NCI-H2107 (cell line): ENCODE data around the gene BTRC.
"Not testable (repeated sequence)": the region's sequence is repeated elsewhere in the genome, so short reads cannot be mapped to it uniquely, and the experiment has no call there.

Source experiments
- DNase-seq: peaks from one replicate; lab custom pipeline; 2025; lab: John Stamatoyannopoulos, UW

Gene BTRC

GRCh38 chr10:101353692-101354327 is at the start of gene BTRC:
BTRC (plus strand) TSS chr10:101354165; CDS start chr10:101354181, 16 bp downstream.
- peak; percentile 88 for DNase-seq

- DNase-seq: no peak
These were observed 49.6 kb upstream of the BTRC start for GRCh38 chr10:101304316-101304715.

- no peak for DNase-seq
These were observed 48.4 kb upstream of the BTRC start for GRCh38 chr10:101305320-101306241.

- DNase-seq: no peak
These were observed 45.9 kb upstream of the BTRC start for GRCh38 chr10:101308051-101308450.

GRCh38 chr10:101310529-101311184 is 43.3 kb upstream of the BTRC start:
- no peak for DNase-seq

GRCh38 chr10:101311185-101312066 is 42.5 kb upstream of the BTRC start:
- DNase-seq: no peak

GRCh38 chr10:101319241-101319915 is 34.6 kb upstream of the BTRC start:
- DNase-seq: no peak

- no peak for DNase-seq
These were observed 32.9 kb upstream of the BTRC start for GRCh38 chr10:101321073-101321472.

- no peak for DNase-seq
These were observed 31.5 kb upstream of the BTRC start for GRCh38 chr10:101322266-101323108.

GRCh38 chr10:101323495-101323894 is 30.5 kb upstream of the BTRC start:
- DNase-seq: no peak

GRCh38 chr10:101327454-101327853 is 26.5 kb upstream of the BTRC start:
- DNase-seq: not testable (repeated sequence)

- DNase-seq: no peak
These were observed 24.5 kb upstream of the BTRC start for GRCh38 chr10:101329341-101330032.

GRCh38 chr10:101330231-101330630 is 23.7 kb upstream of the BTRC start:
- DNase-seq: no peak

GRCh38 chr10:101330631-101331225 is 23.2 kb upstream of the BTRC start:
- no peak for DNase-seq

- DNase-seq: no peak
These were observed 22.0 kb upstream of the BTRC start for GRCh38 chr10:101331956-101332355.

- not testable (repeated sequence) for DNase-seq
These were observed 19.7 kb upstream of the BTRC start for GRCh38 chr10:101334259-101334658.

- no peak for DNase-seq
These were observed 17.6 kb upstream of the BTRC start for GRCh38 chr10:101336382-101336781.

- no peak for DNase-seq
These were observed 16.1 kb upstream of the BTRC start for GRCh38 chr10:101337836-101338235.

GRCh38 chr10:101341438-101341837 is 12.5 kb upstream of the BTRC start:
- DNase-seq: no peak
